Body of pancreas (tissue), 4 donors: ENCODE data around the gene TSHZ2. TPM values are rescaled to one million over a fixed set of nuclear protein-coding genes. Genes with fewer than 3 reads are reported as not detected.

Experiments used
- ATAC-seq: fragments of 150-250 bp; one replicate; pipeline ENCODE4 v1.9.1; 2016
- DNase-seq, 4 donors: peaks; one replicate each; pipeline ENCODE4 v3.0.0-alpha.2; 2019
- H3K27ac ChIP-seq, 4 donors: fragments of 200-600 bp; sonication (generic); 1 replicate in 3 of 4; 2 replicates in 1 of 4; pipeline versions ENCODE4 v1.5.1 to v1.6.1; 2016 to 2019; ENCODE audit warnings: mild to moderate bottlenecking in 1 of 4, mixed read lengths in 1 of 4, moderate library complexity in 1 of 4
- H3K27me3 ChIP-seq, 2 donors: fragments of 200-600 bp; sonication (generic); one replicate each; pipeline ENCODE4 v1.6.0; 2016; ENCODE audit warnings: mild to moderate bottlenecking in 1 of 2
- H3K36me3 ChIP-seq, 2 donors: fragments of 200-600 bp; sonication (generic); replicated peaks in 1 of 2; 2 replicates each; pipeline ENCODE4 v1.5.1; 2016; ENCODE audit warnings: low read depth in 2 of 2; ENCODE audit not compliant: insufficient read depth in 1 of 2
- H3K4me1 ChIP-seq: fragments of 200-600 bp; sonication (generic); one replicate; pipeline ENCODE4 v1.6.0; 2016
- H3K4me3 ChIP-seq, 2 donors: fragments of 200-600 bp; sonication (generic); 1 replicate in 1 of 2; 2 replicates in 1 of 2; pipeline ENCODE4 v1.5.1; 2016 to 2019
- H3K9me3 ChIP-seq, 3 donors: fragments of 200-600 bp; sonication (generic); 1 replicate in 2 of 3; 2 replicates in 1 of 3; pipeline ENCODE4 v1.5.1; 2016
- POLR2A ChIP-seq, 3 donors: fragments of 450-650 bp; IDR thresholded peaks; one replicate each; pipeline ENCODE4 v1.6.1; 2016; ENCODE audit warnings: antibody characterized with exemption in 3 of 3, mild to moderate bottlenecking in 2 of 3
- WGBS, 2 donors: methylation state at CpG; one replicate each; pipeline ENCODE4 v1.1.5; 2017; 5-methylcytosine and 5-hydroxymethylcytosine counted together
- intact Hi-C: fragments of 100-400 bp; cut with DNase I; formaldehyde crosslinking; loops from one replicate; pipeline ENCODE4 v1.15.1; 2023
- total RNA-seq, 2 donors: library from RNA; depleted of rRNA; stranded (reverse); fragments of >200 nt; gene quantifications; one replicate each; pipeline ENCODE4 v1.1.0, GENCODE V29; 2016
- TF ChIP-seq, protein P1 (sequence below), 7 experiments: fragments of 450-650 bp in 4 of 7; fragments of 200-600 bp in 3 of 7; sonication (generic) in 3 of 7; IDR thresholded peaks; one replicate each; pipeline ENCODE4 v1.5.1; 2016 to 2019; ENCODE audit warnings: antibody characterized with exemption in 7 of 7

The TSHZ2 gene
- total RNA-seq, 2 donors from 2014 or later: 6.0 to 9.6 TPM

DNA sequence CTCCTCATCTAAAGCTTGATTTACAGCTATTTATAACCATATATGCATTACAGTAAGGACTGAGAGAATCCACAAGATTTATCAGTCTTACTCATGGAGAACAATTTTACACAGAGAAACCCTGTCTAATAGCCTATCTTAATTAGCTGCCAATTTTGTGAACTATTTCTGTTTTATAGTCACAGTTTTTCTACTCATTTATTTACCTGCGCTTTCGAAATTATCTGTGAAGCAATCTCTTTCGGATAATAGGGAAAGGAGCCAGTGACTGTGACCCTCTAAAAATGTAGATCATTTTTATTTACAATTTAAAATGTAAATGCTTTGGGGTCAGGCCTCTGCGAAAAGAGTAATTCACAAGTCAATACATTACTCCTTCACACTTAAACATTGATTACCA is 98.1 kb downstream of the TSHZ2 start:
- no peak overlapping the region for H3K27ac ChIP-seq
- intact Hi-C loops: no loop called here
- ATAC-seq: no peak
- no peaks in the 10 kb centered on the region for H3K36me3 ChIP-seq
- peaks cover 0 to 10% (median 0%) of the 10 kb centered on the region in 3 donors for H3K9me3 ChIP-seq
- no peaks in the 10 kb centered on the region for H3K4me1 ChIP-seq
- H3K4me3 ChIP-seq: no peak overlapping the region
- no peaks in the 10 kb centered on the region for H3K27me3 ChIP-seq
- DNase-seq: no peak
- TF ChIP-seq, protein P1, sequence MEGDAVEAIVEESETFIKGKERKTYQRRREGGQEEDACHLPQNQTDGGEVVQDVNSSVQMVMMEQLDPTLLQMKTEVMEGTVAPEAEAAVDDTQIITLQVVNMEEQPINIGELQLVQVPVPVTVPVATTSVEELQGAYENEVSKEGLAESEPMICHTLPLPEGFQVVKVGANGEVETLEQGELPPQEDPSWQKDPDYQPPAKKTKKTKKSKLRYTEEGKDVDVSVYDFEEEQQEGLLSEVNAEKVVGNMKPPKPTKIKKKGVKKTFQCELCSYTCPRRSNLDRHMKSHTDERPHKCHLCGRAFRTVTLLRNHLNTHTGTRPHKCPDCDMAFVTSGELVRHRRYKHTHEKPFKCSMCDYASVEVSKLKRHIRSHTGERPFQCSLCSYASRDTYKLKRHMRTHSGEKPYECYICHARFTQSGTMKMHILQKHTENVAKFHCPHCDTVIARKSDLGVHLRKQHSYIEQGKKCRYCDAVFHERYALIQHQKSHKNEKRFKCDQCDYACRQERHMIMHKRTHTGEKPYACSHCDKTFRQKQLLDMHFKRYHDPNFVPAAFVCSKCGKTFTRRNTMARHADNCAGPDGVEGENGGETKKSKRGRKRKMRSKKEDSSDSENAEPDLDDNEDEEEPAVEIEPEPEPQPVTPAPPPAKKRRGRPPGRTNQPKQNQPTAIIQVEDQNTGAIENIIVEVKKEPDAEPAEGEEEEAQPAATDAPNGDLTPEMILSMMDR (IDR thresholded peaks at IDR 0.05): no peak
- no peak for TF ChIP-seq POLR2A (IDR thresholded peaks at IDR 0.05)
- 51 to 56% methylated on average over 4 of the region's 4 CpGs for WGBS, 2 donors

GRCh38 chr20:53070706-53071392 is 98.7 kb downstream of the TSHZ2 start:
- H3K27ac ChIP-seq: no peak overlapping the region
- H3K4me1 ChIP-seq: no peaks in the 10 kb centered on the region
- intact Hi-C loops: no loop called here
- no peak overlapping the region for H3K4me3 ChIP-seq
- no peak for DNase-seq
- WGBS, 2 donors: 44 to 50% methylated on average over 8 of the region's 8 CpGs
- H3K27me3 ChIP-seq: no peaks in the 10 kb centered on the region
- TF ChIP-seq POLR2A (IDR thresholded peaks at IDR 0.05): no peak
- TF ChIP-seq, protein P1 (IDR thresholded peaks at IDR 0.05): no peak
- peaks cover 0 to 10% (median 0%) of the 10 kb centered on the region in 3 donors for H3K9me3 ChIP-seq
- no peaks in the 10 kb centered on the region for H3K36me3 ChIP-seq
- ATAC-seq: no peak

GRCh38 chr20:53071833-53072232 is 99.7 kb downstream of the TSHZ2 start:
- TF ChIP-seq, protein P1 (IDR thresholded peaks at IDR 0.05): no peak
- TF ChIP-seq POLR2A (IDR thresholded peaks at IDR 0.05): no peak
- intact Hi-C loops: no loop called here
- no peaks in the 10 kb centered on the region for H3K36me3 ChIP-seq
- H3K4me3 ChIP-seq: no peak overlapping the region
- no peaks in the 10 kb centered on the region for H3K27me3 ChIP-seq
- WGBS, 2 donors: 71 to 81% methylated on average over 8 of the region's 8 CpGs
- DNase-seq: no peak
- H3K27ac ChIP-seq: no peak overlapping the region
- ATAC-seq: no peak
- peaks cover 2% of the 10 kb centered on the region for H3K4me1 ChIP-seq
- H3K9me3 ChIP-seq: peaks cover 0 to 10% (median 0%) of the 10 kb centered on the region in 3 donors

DNA sequence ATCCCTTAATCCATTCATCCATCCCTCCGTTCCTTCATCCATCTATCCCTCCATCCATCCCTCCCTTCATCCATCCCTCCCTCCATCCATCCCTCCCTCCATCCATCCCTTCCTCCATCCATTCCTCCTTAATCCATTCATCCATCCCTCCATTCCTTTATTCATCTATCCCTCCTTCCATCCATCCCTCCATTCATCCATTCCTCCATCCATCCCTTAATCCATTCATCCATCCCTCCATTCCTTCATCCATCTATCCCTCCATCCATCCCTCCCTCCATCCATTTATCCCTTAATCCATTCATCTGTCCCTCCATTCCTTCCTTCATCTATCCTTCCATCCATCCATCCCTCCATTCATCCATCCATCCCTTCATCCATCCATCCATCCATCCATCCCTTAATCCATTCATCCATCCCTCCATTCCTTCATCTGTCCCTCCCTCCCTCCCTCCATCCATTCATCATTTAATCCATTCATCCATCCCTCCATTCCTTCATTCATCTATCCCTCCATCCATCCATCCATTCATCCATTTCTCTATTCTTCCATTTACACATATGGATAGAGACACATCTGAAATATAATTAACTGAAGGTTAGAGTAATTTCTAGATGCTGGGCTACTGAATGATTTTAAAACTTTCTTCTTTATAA is 100.9 kb downstream of the TSHZ2 start:
- intact Hi-C loops: no loop called here
- DNase-seq (no peak), ATAC-seq (no peak)
- Histone ChIP-seq H3K27ac (no peak overlapping the region), H3K9me3 (peaks cover 0 to 3% (median 0%) of the 10 kb centered on the region in 3 donors), H3K4me1 (peaks cover 14% of the 10 kb centered on the region), H3K36me3 (no peaks in the 10 kb centered on the region), H3K27me3 (no peaks in the 10 kb centered on the region), H3K4me3 (no peak overlapping the region)
- 82 to 100% methylated on average over 1 of the region's 1 CpG for WGBS, 2 donors
- no peak for TF ChIP-seq POLR2A (IDR thresholded peaks at IDR 0.05)
- TF ChIP-seq, protein P1 (IDR thresholded peaks at IDR 0.05): no peak
